GM18517 (cell line): Measurements from ENCODE around the gene GNB5.
"Not testable (repeated sequence)": the region's sequence is repeated elsewhere in the genome, so short reads cannot be mapped to it uniquely, and the experiment has no call there.

ENCODE experiments used
- ATAC-seq: cut with Tn5 transposase; IDR thresholded peaks from one replicate; pipeline ENCODE4 v1.9.1; 2021; ENCODE audit warnings: mild to moderate bottlenecking, moderate library complexity; ENCODE audit not compliant: unreplicated experiment

Gene GNB5

GRCh38 chr15:52097180-52097579 lies 94.0 kb downstream of the GNB5 start:
- no peak for ATAC-seq

- ATAC-seq, result not testable (repeated sequence)
Observed at GRCh38 chr15:52096536-52096935, 94.7 kb downstream of the GNB5 start.

- no peak for ATAC-seq
Observed at GRCh38 chr15:52095597-52096262, 95.5 kb downstream of the GNB5 start.

- ATAC-seq, result no peak
Observed at GRCh38 chr15:52094811-52095584, 96.2 kb downstream of the GNB5 start.

GRCh38 chr15:52093539-52094510 lies 97.4 kb downstream of the GNB5 start:
- ATAC-seq, result no peak

DNA sequence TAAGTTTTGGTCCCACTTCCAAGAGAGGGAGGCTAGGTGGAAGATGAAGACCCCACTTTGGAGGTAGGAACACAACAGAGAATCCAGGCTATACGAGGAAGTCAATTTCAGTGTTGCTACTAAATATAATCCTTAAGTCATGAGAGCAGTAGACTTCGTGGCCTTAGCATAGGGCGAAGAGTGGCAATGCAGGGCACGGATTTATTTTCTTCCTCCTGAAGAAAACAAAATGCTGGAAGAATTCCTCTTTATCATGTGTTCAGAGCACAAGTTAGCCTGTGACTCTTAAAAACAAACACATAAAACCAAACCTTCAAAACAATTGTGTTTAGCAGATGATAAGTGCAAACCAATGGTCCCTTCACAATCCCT lies 98.0 kb downstream of the GNB5 start:
- no peak for ATAC-seq

DNA sequence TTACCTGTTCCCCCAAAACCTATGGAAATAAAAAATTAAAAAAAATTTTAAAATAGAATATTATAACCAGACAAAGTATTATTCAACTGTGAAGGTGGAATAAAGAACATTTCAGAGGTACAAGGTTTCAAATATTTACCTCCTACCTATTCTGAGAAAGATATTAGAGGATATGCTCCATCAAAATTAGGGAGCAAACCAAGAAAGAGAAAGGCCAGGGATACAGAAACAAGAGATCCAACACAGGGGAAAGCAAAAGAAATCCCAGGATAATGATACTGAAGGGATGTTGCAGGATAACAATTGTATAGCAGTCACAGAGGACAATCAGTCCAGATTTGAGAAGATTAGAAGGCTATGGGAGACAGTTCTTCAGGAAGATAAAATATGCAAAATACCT lies 101.0 kb downstream of the GNB5 start:
- no peak for ATAC-seq

DNA sequence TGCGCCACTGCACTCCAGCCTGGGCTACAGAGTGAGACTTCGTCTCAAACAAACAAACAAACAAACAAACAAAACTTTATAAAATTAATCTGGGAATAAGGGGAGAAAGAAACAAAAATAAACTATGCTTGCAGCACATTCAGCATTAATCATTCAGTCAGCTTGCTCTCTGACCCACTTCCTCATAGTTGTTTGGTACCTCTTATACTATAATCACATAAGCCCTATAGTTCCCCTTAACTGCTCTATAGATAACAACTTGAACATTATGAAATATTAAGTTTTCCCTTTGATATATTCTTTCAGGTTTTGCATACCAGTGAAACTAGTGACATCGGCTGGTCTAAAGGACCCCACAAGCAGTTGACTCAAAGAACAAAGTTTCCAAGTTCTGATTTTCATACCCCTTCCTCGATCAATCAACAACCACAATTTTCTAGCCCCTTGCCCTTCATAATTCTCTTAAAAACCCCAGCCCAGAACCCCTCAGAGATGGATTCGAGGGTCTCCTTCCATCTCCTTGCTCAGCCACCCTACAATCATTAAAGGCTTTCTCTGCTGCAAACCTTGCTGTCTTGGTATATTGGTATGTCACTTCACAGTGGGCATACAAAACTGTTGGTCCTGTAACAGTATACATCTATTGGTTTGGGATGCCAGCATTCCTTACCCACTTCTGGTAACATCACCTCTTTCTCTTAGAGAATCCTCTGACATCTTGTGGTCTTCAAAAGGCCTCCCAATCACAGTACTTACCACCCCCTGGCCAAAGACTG lies 105.0 kb downstream of the GNB5 start:
- ATAC-seq, result no peak

DNA sequence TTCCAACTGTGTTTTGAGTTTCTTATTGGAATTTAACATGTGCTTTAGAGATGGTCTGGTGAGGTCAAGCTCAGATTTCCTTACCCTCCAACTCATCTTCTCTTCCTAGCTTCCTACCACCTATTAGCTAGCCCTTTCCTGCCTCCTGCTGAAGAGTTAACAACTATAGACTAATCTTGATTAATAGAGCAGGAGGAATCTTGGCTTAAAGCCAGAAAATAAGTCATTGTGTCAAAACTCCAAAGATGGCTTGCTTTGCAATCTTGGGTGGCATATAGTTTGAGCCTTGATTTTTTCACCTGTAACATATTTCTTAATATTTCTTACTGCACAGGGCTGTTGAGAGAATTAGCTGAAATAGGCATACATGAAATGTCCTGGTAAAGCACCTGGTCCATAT lies 105.9 kb downstream of the GNB5 start:
- ATAC-seq, result no peak

- ATAC-seq, result no peak
Observed at GRCh38 chr15:52083603-52084002, 107.6 kb downstream of the GNB5 start.

GRCh38 chr15:52083037-52083359 lies 108.2 kb downstream of the GNB5 start:
- ATAC-seq, result not testable (repeated sequence)

- peak; percentile 76 for ATAC-seq
Observed at GRCh38 chr15:52082197-52083036, 108.8 kb downstream of the GNB5 start.

DNA sequence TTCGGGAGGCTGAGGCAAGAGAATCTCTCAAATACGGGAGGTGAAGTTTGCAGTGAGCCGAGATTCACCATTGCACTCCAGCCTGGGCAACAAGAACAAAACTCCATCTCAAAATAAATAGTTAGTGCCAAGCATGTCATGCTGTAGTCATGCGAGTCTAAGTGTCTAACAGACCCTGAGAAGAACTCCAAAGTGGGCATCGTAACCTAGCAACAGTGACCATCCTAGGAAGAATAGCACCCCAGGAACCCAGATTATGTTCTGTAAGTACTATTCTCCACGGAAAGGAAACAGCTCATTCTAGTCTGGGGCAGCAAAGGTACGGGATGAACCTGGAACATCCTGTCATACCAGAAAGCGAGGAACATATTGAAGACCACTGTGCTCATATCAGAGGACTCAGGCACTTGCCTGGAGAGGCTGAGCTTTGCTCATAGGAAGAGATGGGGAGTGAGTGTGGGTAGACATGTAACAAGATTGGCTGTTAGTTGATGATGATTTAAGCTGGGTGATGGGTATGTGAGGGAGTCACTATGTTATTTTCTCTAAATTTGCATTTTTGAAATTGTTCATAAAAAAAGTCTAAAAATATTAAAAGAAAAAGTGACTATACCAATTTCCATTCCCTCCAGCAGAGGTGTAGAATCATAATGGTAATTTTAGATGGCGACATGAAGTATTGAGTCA lies 110.3 kb downstream of the GNB5 start:
- ATAC-seq, result no peak

- no peak for ATAC-seq
Observed at GRCh38 chr15:52080031-52080430, 111.2 kb downstream of the GNB5 start.

DNA sequence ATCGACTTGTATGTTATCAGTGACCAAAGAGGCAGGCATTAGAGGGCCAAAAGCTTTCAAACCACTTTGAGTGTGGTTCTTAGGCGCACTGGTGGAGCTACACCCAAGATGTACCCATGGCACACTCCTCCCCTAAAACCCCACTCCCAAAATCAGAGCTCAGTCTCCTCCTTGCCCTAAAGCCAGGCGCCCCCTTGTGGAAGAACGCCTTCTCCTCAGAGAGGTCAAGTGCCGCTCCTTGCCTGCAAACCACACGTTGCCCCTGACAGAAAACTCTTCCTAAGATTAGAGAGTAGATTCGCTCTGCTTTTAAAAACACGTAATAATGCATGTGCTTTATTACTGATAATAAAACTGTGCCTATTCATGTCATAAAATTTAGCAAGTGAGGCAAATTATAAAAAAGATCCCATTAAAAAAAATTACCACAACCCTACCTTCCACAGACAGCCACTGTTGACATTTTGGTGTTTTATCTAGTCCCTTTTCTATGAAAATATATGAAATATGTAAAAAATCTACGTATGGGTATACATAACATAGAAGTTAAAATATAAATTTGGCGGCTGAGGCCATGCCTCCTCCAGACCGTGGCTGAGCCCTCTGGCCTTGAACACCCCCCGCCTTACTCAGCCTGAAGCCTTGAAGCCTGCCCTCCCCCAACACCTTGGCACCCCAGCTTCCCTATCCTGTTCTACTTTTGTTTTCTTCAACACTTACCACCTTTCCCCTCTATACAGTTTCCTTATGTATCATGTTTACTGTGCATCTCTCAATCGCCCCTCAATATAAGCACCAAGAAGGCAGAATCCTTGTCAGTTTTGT lies 112.1 kb downstream of the GNB5 start:
- no peak for ATAC-seq

DNA sequence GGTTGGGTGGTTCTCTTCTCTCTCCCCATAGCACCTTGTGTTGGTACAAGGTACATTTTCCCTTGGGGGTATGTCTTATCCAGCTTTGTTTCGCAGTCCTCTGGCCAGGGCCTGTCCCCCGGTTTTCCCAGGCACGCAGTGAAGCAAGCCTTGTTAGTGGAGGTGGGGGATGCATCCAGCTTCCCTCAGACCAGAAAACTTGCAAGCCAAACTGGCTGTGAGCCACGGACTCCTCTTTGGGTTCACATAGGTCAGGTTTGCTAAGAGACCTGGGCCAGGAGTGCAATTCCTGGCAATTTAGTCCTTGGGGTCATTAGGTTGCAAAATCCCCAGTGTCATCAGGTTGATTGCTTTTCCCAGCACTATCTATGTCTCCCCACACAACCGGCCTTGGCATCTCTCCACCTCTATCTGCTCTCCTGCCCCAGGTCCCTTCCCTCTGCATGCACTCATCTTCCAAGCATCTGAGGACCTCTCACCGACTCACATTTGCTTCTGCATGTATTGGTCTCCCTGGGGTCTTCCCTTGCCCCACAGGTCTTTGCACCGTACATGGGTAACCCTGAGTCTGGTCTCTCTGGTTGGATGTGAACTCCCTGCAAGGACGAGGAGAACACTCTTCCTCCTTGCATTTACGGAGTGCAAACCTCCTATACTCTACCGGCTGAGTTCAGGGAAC lies 112.9 kb downstream of the GNB5 start:
- ATAC-seq, result no peak

- ATAC-seq, result no peak
Observed at GRCh38 chr15:52076889-52077781, 114.1 kb downstream of the GNB5 start.
